ENCODE data around the gene ZNF487.
A peak's percentile ranks its signal among the peaks of the same experiment; 100 is the strongest.

The ZNF487 gene

GRCh38 chr10:43436291-43437140, at the start of gene ZNF487 (continued):
- TF ChIP-seq PATZ1 (tag by site-specific recombination; IDR thresholded peaks at IDR 0.05) (peak; percentile 94), GLI4 (tag by site-specific recombination; IDR thresholded peaks at IDR 0.05) (no peak), EGR2 (tag by site-specific recombination; IDR thresholded peaks at IDR 0.05; ENCODE audit: low read depth) (peak; percentile 31; the same call in 1 of the 2 replicates), ZBTB8A (tag by site-specific recombination; IDR thresholded peaks at IDR 0.05) (peak; percentile 97), KLF10 (tag by site-specific recombination; IDR thresholded peaks at IDR 0.05) (peak; percentile 94), ZNF354C (tag by site-specific recombination; IDR thresholded peaks at IDR 0.05; ENCODE audit: borderline replicate concordance, low read depth) (no peak), ZNF324 (tag by site-specific recombination; IDR thresholded peaks at IDR 0.05) (peak; percentile 24; the same call in 1 of the 2 replicates), REPIN1 (tag by site-specific recombination; IDR thresholded peaks at IDR 0.05; ENCODE audit: low read depth) (no peak), ZNF660 (tag by site-specific recombination; IDR thresholded peaks at IDR 0.05) (0 out of 2 replicates have a peak, but pooled peaks have one; percentile 31), GLIS1 (tag by site-specific recombination; IDR thresholded peaks at IDR 0.05) (no peak), ZNF184 (tag by site-specific recombination; IDR thresholded peaks at IDR 0.05) (no peak), TSHZ1 (tag by site-specific recombination; IDR thresholded peaks at IDR 0.05; ENCODE audit: borderline replicate concordance) (no peak), MYNN (tag by site-specific recombination; IDR thresholded peaks at IDR 0.05; ENCODE audit: borderline replicate concordance) (no peak)

- POLR2A ChIA-PET: interaction anchor here (0.7 kb wide), 2 partner anchors 32 to 537 kb away, joined by 3 to 5 read pairs; no protein-coding TSS in a partner anchor
- Histone ChIP-seq H3K36me3 (ENCODE audit: control insufficient read depth in 2 of 2, insufficient read depth in 1 of 2, low read length in 2 of 2) (peaks cover 41 to 78% of the 10 kb centered on the region in 2 experiments), H3K4me3 (ENCODE audit: low read depth, low read length) (no peak overlapping the region), H3K27ac (ENCODE audit: extremely low read depth, low read depth, low read length) (no peak overlapping the region), H3K9me3 (ENCODE audit: control insufficient read depth, insufficient read depth, low read depth, low read length) (no peaks in the 10 kb centered on the region), H3K4me1 (ENCODE audit: control insufficient read depth, insufficient read depth, low read length) (no peaks in the 10 kb centered on the region)
- CTCF ChIA-PET: no interaction called here
- TF ChIP-seq MEIS1 (CRISPR knock-in tag; IDR thresholded peaks at IDR 0.05; ENCODE audit: borderline replicate concordance) (no peak), ZNF114 (tag by site-specific recombination; IDR thresholded peaks at IDR 0.05) (no peak), ZNF248 (tag by site-specific recombination; IDR thresholded peaks at IDR 0.05) (no peak), ZIC2 (tag by site-specific recombination; IDR thresholded peaks at IDR 0.05) (no peak)
Observed at GRCh38 chr10:43387678-43388032, 49.3 kb upstream of the ZNF487 start.

GRCh38 chr10:43389867-43390266, 47.0 kb upstream of the ZNF487 start:
- Histone ChIP-seq H3K4me1 (ENCODE audit: control insufficient read depth, insufficient read depth, low read length) (no peaks in the 10 kb centered on the region), H3K36me3 (ENCODE audit: control insufficient read depth in 2 of 2, insufficient read depth in 1 of 2, low read length in 2 of 2) (peaks cover 53 to 97% of the 10 kb centered on the region in 2 experiments), H3K4me3 (ENCODE audit: low read depth, low read length) (no peak overlapping the region), H3K9me3 (ENCODE audit: control insufficient read depth, insufficient read depth, low read depth, low read length) (no peaks in the 10 kb centered on the region), H3K27ac (ENCODE audit: extremely low read depth, low read depth, low read length) (no peak overlapping the region)
- TF ChIP-seq ZNF701 (tag by site-specific recombination; IDR thresholded peaks at IDR 0.05) (no peak), ZNF274 (IDR thresholded peaks at IDR 0.05; ENCODE audit: low read length) (no peak), ZNF274 (tag by site-specific recombination; IDR thresholded peaks at IDR 0.05; ENCODE audit: borderline replicate concordance) (no peak), ZNF692 (tag by site-specific recombination; IDR thresholded peaks at IDR 0.05) (no peak)
- POLR2A ChIA-PET: no interaction called here
- CTCF ChIA-PET: interaction anchor here (0.6 to 1.2 kb wide), 3 partner anchors 14 to 45 kb away, joined by 3 to 4 read pairs (median 3); no protein-coding TSS in a partner anchor

Measured in HEK293 (cell line).